PC-3 (cell line): ENCODE results near the gene CNIH2. TPM values are rescaled to one million over a fixed set of nuclear protein-coding genes. Genes with fewer than 3 reads are reported as not detected.

Source experiments
- ATAC-seq: fragments of 200-7000 bp; cut with Tn5 transposase; 2 replicates; pipeline ENCODE4 v1.9.1; 2020; ENCODE audit warnings: mild to moderate bottlenecking, moderate library complexity
- BruUV-seq: library from RNA; stranded (reverse); fragments of 400-500 nt; replicated peaks from 2 replicates; lab custom pipeline; 2021; lab: Mats Ljungman, UMichigan
- CTCF ChIA-PET: fragments of 300-600 bp; sonication (Branson Sonifier 250); formaldehyde crosslinking; loops from one replicate; lab custom pipeline; 2022; ENCODE audit warnings: antibody characterized with exemption; lab: Charles Lee
- POLR2A ChIA-PET: fragments of 300-600 bp; sonication (Branson Sonifier 250); formaldehyde crosslinking; loops from one replicate; lab custom pipeline; 2022; ENCODE audit warnings: antibody characterized with exemption; ENCODE audit not compliant: unreplicated experiment; lab: Charles Lee
- DNase-seq: peaks from one replicate; pipeline ENCODE4 v3.0.0-alpha.2; 2015
- H2AFZ ChIP-seq: fragments of 300-600 bp; sonication (generic); 2 replicates; pipeline ENCODE4 v1.6.0; 2016; ENCODE audit warnings: antibody characterized with exemption, low read length
- H3F3A ChIP-seq: fragments of 300-600 bp; sonication (generic); one replicate; pipeline ENCODE4 v1.6.0; 2017; ENCODE audit warnings: antibody characterized with exemption, low read length, control low read depth, mild to moderate bottlenecking; ENCODE audit not compliant: unreplicated experiment
- H3K27ac ChIP-seq: fragments of 300-600 bp; sonication (generic); 2 replicates; pipeline ENCODE4 v1.5.1; 2016; ENCODE audit warnings: mild to moderate bottlenecking, low read length
- H3K27me3 ChIP-seq: fragments of 300-600 bp; sonication (generic); 2 replicates; pipeline ENCODE4 v1.6.1; 2016; ENCODE audit warnings: low read length, mixed read lengths
- H3K36me3 ChIP-seq: fragments of 300-600 bp; sonication (generic); 2 replicates; pipeline ENCODE4 v1.6.1; 2016; ENCODE audit warnings: low read depth, mixed run types, low read length, mixed read lengths
- H3K4me1 ChIP-seq: fragments of 300-600 bp; sonication (generic); 2 replicates; pipeline ENCODE4 v1.5.1; 2016; ENCODE audit warnings: low read length; ENCODE audit not compliant: insufficient read depth
- H3K4me2 ChIP-seq: fragments of 300-600 bp; sonication (generic); 2 replicates; pipeline ENCODE4 v1.6.0; 2016; ENCODE audit warnings: low read length
- H3K4me3 ChIP-seq: fragments of 300-600 bp; sonication (generic); 2 replicates; pipeline ENCODE4 v1.5.1; 2016; ENCODE audit warnings: mild to moderate bottlenecking, low read length, mixed read lengths
- H3K79me2 ChIP-seq: fragments of 300-600 bp; sonication (generic); 2 replicates; pipeline ENCODE4 v1.6.1; 2017; ENCODE audit warnings: low read length, mixed read lengths
- H3K9ac ChIP-seq: fragments of 300-600 bp; sonication (generic); 2 replicates; pipeline ENCODE4 v1.6.0; 2016; ENCODE audit warnings: mild to moderate bottlenecking, low read length
- H3K9me2 ChIP-seq: fragments of 300-600 bp; sonication (generic); replicated peaks from 2 replicates; pipeline ENCODE4 v1.6.1; 2016; ENCODE audit warnings: mixed run types, low read length, mixed read lengths
- H3K9me3 ChIP-seq: fragments of 300-600 bp; sonication (generic); 2 replicates; pipeline ENCODE4 v1.6.1; 2016; ENCODE audit warnings: low read length, mixed read lengths
- H4K20me1 ChIP-seq: fragments of 300-600 bp; sonication (generic); 2 replicates; pipeline ENCODE4 v1.6.1; 2016; ENCODE audit warnings: low read length, mixed read lengths
- CTCF ChIP-seq: fragments of 300-600 bp; sonication (generic); conservative IDR thresholded peaks from 2 replicates; pipeline ENCODE4 v1.5.1; 2017; ENCODE audit warnings: antibody characterized with exemption, low read depth, mild to moderate bottlenecking, low read length
- EZH2 ChIP-seq: fragments of 300-600 bp; sonication (generic); IDR thresholded peaks from one replicate; pipeline ENCODE4 v1.6.1; 2017; ENCODE audit warnings: antibody characterized with exemption, mild to moderate bottlenecking, low read length; ENCODE audit not compliant: unreplicated experiment
- EZH2phosphoT487 ChIP-seq: fragments of 300-600 bp; sonication (generic); IDR thresholded peaks from 2 replicates; pipeline ENCODE4 v1.6.1; 2018; ENCODE audit warnings: mild to moderate bottlenecking, antibody characterized with exemption, low read length, borderline replicate concordance
- intact Hi-C: fragments of 100-400 bp; cut with micrococcal nuclease; formaldehyde crosslinking; loops from 2 replicates; pipeline ENCODE4 v1.9.0; 2023
- total RNA-seq: library from RNA; depleted of rRNA; stranded (reverse); fragments of >200 nt; gene quantifications from 2 replicates; pipeline ENCODE4 v1.2.3, GENCODE V29; 2014

Gene CNIH2
- total RNA-seq, 1 experiment from 2014 or later, result 2.2 TPM

- Histone ChIP-seq H3K79me2 (peaks cover 24% of the 10 kb centered on the region), H2AFZ (no peak overlapping the region), H3K27me3 (no peaks in the 10 kb centered on the region), H3K27ac (no peak overlapping the region), H3K4me2 (no peak overlapping the region), H3F3A (no peaks in the 10 kb centered on the region), H3K9me2 (no peaks in the 10 kb centered on the region), H4K20me1 (peaks cover 5% of the 10 kb centered on the region; the same call in 1 of the 2 replicates), H3K9me3 (no peaks in the 10 kb centered on the region), H3K9ac (no peak overlapping the region), H3K4me1 (peaks cover 15% of the 10 kb centered on the region), H3K4me3 (no peak overlapping the region), H3K36me3 (peaks cover 34% of the 10 kb centered on the region)
- ATAC-seq, result no peak
- intact Hi-C loops, result no loop called here
- no TSS peak for BruUV-seq
- TF ChIP-seq EZH2, result no peak
- no peak for TF ChIP-seq EZH2phosphoT487
- no peak for TF ChIP-seq CTCF
- DNase-seq, result no peak
- CTCF ChIA-PET, result interaction anchor here (0.5 kb wide), 1 partner anchor 160 kb away, joined by 3 read pairs; no protein-coding TSS in a partner anchor
- POLR2A ChIA-PET, result interaction anchor here (0.5 kb wide), 1 partner anchor 40 kb away, joined by 4 read pairs; no protein-coding TSS in a partner anchor
These were observed 16.4 kb upstream of the CNIH2 start for GRCh38 chr11:66261578-66261977.

GRCh38 chr11:66262191-66262590, 15.8 kb upstream of the CNIH2 start:
- Histone ChIP-seq H3K79me2 (peaks cover 24% of the 10 kb centered on the region), H3K4me3 (no peak overlapping the region), H3K4me1 (peaks cover 9% of the 10 kb centered on the region), H4K20me1 (peaks cover 5% of the 10 kb centered on the region; the same call in 1 of the 2 replicates), H3K9ac (no peak overlapping the region), H3K36me3 (peaks cover 34% of the 10 kb centered on the region), H3K9me2 (no peaks in the 10 kb centered on the region), H2AFZ (no peak overlapping the region), H3F3A (no peaks in the 10 kb centered on the region), H3K27ac (no peak overlapping the region), H3K27me3 (no peaks in the 10 kb centered on the region), H3K9me3 (no peaks in the 10 kb centered on the region), H3K4me2 (no peak overlapping the region)
- ChIA-PET POLR2A (no interaction called here), CTCF (interaction anchor here (0.5 kb wide), 1 partner anchor 160 kb away, joined by 3 read pairs; no protein-coding TSS in a partner anchor)
- no peak for ATAC-seq
- no peak for TF ChIP-seq EZH2phosphoT487
- TF ChIP-seq CTCF, result no peak
- no peak for TF ChIP-seq EZH2
- no TSS peak for BruUV-seq
- no peak for DNase-seq
- intact Hi-C loops, result no loop called here

- ATAC-seq, result no peak
These were observed 15.3 kb upstream of the CNIH2 start for GRCh38 chr11:66262696-66263095.

More at GRCh38 chr11:66262696-66263095, 15.3 kb upstream of the CNIH2 start:
- H3K4me3 ChIP-seq, result no peak overlapping the region
- no peak overlapping the region for H3K9ac ChIP-seq
- H3K27ac ChIP-seq, result no peak overlapping the region
- H3K27me3 ChIP-seq, result no peaks in the 10 kb centered on the region
- H3K9me2 ChIP-seq, result no peaks in the 10 kb centered on the region
- TF ChIP-seq CTCF (no peak), EZH2phosphoT487 (no peak), EZH2 (no peak)
- no TSS peak for BruUV-seq
- no peak overlapping the region for H3K4me2 ChIP-seq
- no peak overlapping the region for H2AFZ ChIP-seq
- H4K20me1 ChIP-seq, result peaks cover 5% of the 10 kb centered on the region; the same call in 1 of the 2 replicates
- H3F3A ChIP-seq, result no peaks in the 10 kb centered on the region
- ChIA-PET CTCF (no interaction called here), POLR2A (interaction anchor here (0.6 kb wide), 1 partner anchor 75 kb away, joined by 3 read pairs; no protein-coding TSS in a partner anchor)
- intact Hi-C loops, result no loop called here
- peaks cover 24% of the 10 kb centered on the region for H3K79me2 ChIP-seq
- DNase-seq, result no peak
- peaks cover 8% of the 10 kb centered on the region for H3K4me1 ChIP-seq
- no peaks in the 10 kb centered on the region for H3K9me3 ChIP-seq
- peaks cover 34% of the 10 kb centered on the region for H3K36me3 ChIP-seq
